Activated B cell treated with CpG ODN at 0.5 μM for 24 hours (primary cell): ENCODE results near the gene ZNF555. TPM values are rescaled to one million over a fixed set of nuclear protein-coding genes. Genes with fewer than 3 reads are reported as not detected.

Experiments
- ATAC-seq: fragments of 200-7000 bp; cut with Tn5 transposase; one replicate; pipeline ENCODE4 v1.10.0; 2021; ENCODE audit warnings: low read depth, mild to moderate bottlenecking, moderate library complexity
- CTCF ChIA-PET: fragments of 350-600 bp; sonication (Branson Sonifier 250); formaldehyde crosslinking; loops from one replicate; lab custom pipeline; 2021; ENCODE audit warnings: antibody characterized with exemption; lab: Charles Lee
- POLR2A ChIA-PET: fragments of 350-600 bp; sonication (Branson Sonifier 250); formaldehyde crosslinking; loops from one replicate; lab custom pipeline; 2021; ENCODE audit warnings: antibody characterized with exemption; lab: Charles Lee
- DNase-seq: peaks from one replicate; pipeline ENCODE4 v3.0.0; 2022
- H3K27ac Mint-ChIP-seq: one replicate; pipeline ENCODE4 v1.8.0; 2020; ENCODE audit warnings: mixed read lengths
- H3K27me3 Mint-ChIP-seq: one replicate; pipeline ENCODE4 v1.8.0; 2021; ENCODE audit warnings: mixed read lengths
- H3K36me3 Mint-ChIP-seq: one replicate; pipeline ENCODE4 v1.8.0; 2021; ENCODE audit warnings: low read depth, mixed read lengths
- H3K4me1 Mint-ChIP-seq: one replicate; pipeline ENCODE4 v1.8.0; 2021; ENCODE audit warnings: mixed read lengths
- H3K4me3 Mint-ChIP-seq: one replicate; pipeline ENCODE4 v1.8.0; 2020; ENCODE audit warnings: mild to moderate bottlenecking, mixed read lengths
- H3K9me3 Mint-ChIP-seq: one replicate; pipeline ENCODE4 v1.8.0; 2020; ENCODE audit warnings: mixed read lengths
- intact Hi-C: fragments of 100-400 bp; cut with micrococcal nuclease; formaldehyde crosslinking; loops from one replicate; pipeline ENCODE4 v1.15.1; 2024
- total RNA-seq: library from RNA; stranded (reverse); gene quantifications from 2 replicates; pipeline ENCODE4 v1.2.3, GENCODE V29; 2022
- TF ChIP-seq, protein P1 (sequence below): fragments of 200-600 bp; IDR thresholded peaks from one replicate; pipeline ENCODE4 v1.8.0; 2022; ENCODE audit warnings: antibody characterized with exemption, mild to moderate bottlenecking

Gene ZNF555
- total RNA-seq, 1 donor from 2014 or later: 8.4 TPM

GRCh38 chr19:2799273-2800020, 41.8 kb upstream of the ZNF555 start:
- Mint-ChIP-seq H3K27me3 (no peaks in the 10 kb centered on the region), H3K4me1 (no peaks in the 10 kb centered on the region), H3K27ac (no peak overlapping the region), H3K36me3 (peaks cover 75% of the 10 kb centered on the region), H3K4me3 (no peak overlapping the region), H3K9me3 (no peaks in the 10 kb centered on the region)
- DNase-seq (no peak), ATAC-seq (no peak)
- ChIA-PET CTCF (no interaction called here), POLR2A (no interaction called here)
- TF ChIP-seq, protein P1, sequence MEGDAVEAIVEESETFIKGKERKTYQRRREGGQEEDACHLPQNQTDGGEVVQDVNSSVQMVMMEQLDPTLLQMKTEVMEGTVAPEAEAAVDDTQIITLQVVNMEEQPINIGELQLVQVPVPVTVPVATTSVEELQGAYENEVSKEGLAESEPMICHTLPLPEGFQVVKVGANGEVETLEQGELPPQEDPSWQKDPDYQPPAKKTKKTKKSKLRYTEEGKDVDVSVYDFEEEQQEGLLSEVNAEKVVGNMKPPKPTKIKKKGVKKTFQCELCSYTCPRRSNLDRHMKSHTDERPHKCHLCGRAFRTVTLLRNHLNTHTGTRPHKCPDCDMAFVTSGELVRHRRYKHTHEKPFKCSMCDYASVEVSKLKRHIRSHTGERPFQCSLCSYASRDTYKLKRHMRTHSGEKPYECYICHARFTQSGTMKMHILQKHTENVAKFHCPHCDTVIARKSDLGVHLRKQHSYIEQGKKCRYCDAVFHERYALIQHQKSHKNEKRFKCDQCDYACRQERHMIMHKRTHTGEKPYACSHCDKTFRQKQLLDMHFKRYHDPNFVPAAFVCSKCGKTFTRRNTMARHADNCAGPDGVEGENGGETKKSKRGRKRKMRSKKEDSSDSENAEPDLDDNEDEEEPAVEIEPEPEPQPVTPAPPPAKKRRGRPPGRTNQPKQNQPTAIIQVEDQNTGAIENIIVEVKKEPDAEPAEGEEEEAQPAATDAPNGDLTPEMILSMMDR: no peak
- intact Hi-C loops: no loop called here

- ATAC-seq (no peak), DNase-seq (no peak)
- Mint-ChIP-seq H3K4me1 (no peaks in the 10 kb centered on the region), H3K36me3 (peaks cover 75% of the 10 kb centered on the region), H3K27ac (no peak overlapping the region), H3K27me3 (no peaks in the 10 kb centered on the region), H3K4me3 (no peak overlapping the region), H3K9me3 (no peaks in the 10 kb centered on the region)
- ChIA-PET CTCF (no interaction called here), POLR2A (no interaction called here)
- TF ChIP-seq, protein P1: no peak
- intact Hi-C loops: no loop called here
These were observed 40.8 kb upstream of the ZNF555 start for GRCh38 chr19:2800506-2800905.

DNA sequence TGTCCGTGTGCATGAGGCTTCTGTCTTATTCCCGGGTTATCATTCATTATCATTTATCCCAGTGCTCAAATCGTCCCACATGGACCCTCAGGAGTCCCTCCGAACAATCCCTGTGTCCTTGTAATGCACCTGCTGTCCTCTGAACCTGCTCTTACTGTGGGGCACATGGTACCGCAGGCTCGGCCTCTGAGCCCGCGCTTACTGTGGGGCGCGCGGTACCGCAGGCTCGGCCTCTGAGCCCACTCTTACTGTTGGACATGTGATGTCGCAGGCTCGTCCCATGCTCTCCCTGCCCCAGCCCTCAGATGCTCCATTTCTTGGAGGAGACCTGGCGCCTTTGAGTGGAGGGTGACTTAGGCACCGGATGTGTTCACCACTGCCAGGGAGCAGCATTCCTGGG, 38.4 kb upstream of the ZNF555 start:
- intact Hi-C loops: no loop called here
- POLR2A ChIA-PET: interaction anchor here (0.6 kb wide), 1 partner anchor 826 kb away, joined by 3 read pairs; no protein-coding TSS in a partner anchor
- TF ChIP-seq, protein P1: no peak
- DNase-seq (no peak), ATAC-seq (no peak)
- no peaks in the 10 kb centered on the region for H3K9me3 Mint-ChIP-seq
- CTCF ChIA-PET: no interaction called here
- peaks cover 66% of the 10 kb centered on the region for H3K36me3 Mint-ChIP-seq
- H3K27ac Mint-ChIP-seq: no peak overlapping the region
- no peaks in the 10 kb centered on the region for H3K4me1 Mint-ChIP-seq
- no peak overlapping the region for H3K4me3 Mint-ChIP-seq
- H3K27me3 Mint-ChIP-seq: no peaks in the 10 kb centered on the region

GRCh38 chr19:2803486-2804155, 37.7 kb upstream of the ZNF555 start:
- ATAC-seq: no peak
- TF ChIP-seq, protein P1: no peak
- H3K36me3 Mint-ChIP-seq: peaks cover 66% of the 10 kb centered on the region
- no peak for DNase-seq
- no peak overlapping the region for H3K27ac Mint-ChIP-seq
- intact Hi-C loops: no loop called here
- no peaks in the 10 kb centered on the region for H3K9me3 Mint-ChIP-seq
- H3K4me3 Mint-ChIP-seq: no peak overlapping the region
- ChIA-PET POLR2A (interaction anchor here (0.6 kb wide), 1 partner anchor 825 kb away, joined by 3 read pairs; no protein-coding TSS in a partner anchor), CTCF (no interaction called here)
- no peaks in the 10 kb centered on the region for H3K27me3 Mint-ChIP-seq
- H3K4me1 Mint-ChIP-seq: no peaks in the 10 kb centered on the region
